ENCODE data around the gene HSPA1L. TPM values are rescaled to one million over a fixed set of nuclear protein-coding genes. Genes with fewer than 3 reads are reported as not detected.
"Not testable (repeated sequence)": the region's sequence is repeated elsewhere in the genome, so short reads cannot be mapped to it uniquely, and the experiment has no call there.

The HSPA1L gene
- total RNA-seq, 1 donor from 2014 or later, result 4.5 TPM

- DNase-seq, result no peak
These were observed 21.6 kb upstream of the HSPA1L start for GRCh38 chr6:31836474-31837368.

GRCh38 chr6:31836047-31836473 is 21.0 kb upstream of the HSPA1L start:
- no peak for DNase-seq

GRCh38 chr6:31834367-31835250 is 19.5 kb upstream of the HSPA1L start:
- DNase-seq, result peak; percentile 95

DNA sequence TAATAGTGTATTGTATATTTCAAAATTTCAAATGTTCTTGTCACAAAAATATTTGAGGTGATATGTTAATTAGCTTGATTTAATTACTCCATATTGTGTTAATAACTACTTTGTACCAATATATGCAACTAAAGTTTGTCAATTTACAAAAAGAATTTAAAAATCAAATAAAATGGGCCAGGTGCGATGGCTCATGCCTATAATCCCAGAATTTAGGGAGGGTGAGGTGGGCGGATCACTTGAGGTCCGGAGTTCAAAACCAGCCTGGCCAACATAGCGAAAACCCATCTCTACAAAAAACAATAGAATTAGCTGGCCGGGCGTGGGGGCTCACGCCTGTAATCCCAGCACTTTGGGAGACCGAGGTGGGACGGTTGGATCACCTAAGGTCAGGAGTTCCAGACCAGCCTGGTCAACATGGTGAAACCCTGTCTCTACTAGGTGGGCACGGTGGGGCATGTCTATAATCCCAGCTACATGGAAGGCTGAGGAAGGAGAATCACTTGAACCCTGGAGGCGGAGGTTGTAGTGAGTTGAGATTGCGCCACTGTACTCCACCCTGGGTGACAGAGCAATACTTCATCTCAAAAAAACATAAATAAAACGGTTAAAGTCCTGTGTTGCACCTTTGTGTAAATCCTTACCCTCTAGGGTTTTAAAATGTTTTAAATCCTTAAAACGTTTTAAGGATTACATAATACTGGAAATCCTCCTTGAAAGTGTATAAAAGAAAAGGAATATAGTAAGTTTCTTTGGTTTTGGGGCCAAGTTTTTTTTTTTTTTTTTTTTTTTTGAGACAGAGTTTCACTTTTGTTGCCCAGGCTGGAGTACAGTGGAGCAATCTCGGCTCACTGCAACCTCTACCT is 16.5 kb upstream of the HSPA1L start:
- DNase-seq, result no peak

- no peak for DNase-seq
These were observed 15.8 kb upstream of the HSPA1L start for GRCh38 chr6:31830886-31831335.

DNA sequence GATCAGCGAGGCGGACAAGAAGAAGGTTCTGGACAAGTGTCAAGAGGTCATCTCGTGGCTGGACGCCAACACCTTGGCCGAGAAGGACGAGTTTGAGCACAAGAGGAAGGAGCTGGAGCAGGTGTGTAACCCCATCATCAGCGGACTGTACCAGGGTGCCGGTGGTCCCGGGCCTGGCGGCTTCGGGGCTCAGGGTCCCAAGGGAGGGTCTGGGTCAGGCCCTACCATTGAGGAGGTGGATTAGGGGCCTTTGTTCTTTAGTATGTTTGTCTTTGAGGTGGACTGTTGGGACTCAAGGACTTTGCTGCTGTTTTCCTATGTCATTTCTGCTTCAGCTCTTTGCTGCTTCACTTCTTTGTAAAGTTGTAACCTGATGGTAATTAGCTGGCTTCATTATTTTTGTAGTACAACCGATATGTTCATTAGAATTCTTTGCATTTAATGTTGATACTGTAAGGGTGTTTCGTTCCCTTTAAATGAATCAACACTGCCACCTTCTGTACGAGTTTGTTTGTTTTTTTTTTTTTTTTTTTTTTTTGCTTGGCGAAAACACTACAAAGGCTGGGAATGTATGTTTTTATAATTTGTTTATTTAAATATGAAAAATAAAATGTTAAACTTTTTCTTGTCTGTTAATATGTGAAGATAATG is 14.7 kb upstream of the HSPA1L start:
- DNase-seq, result peak; percentile 83

GRCh38 chr6:31827286-31828079 is 12.4 kb upstream of the HSPA1L start, which contains the start of gene HSPA1B:
HSPA1B (plus strand) TSS chr6:31827738; CDS start chr6:31827951, 213 bp downstream.
- DNase-seq, result peak; percentile 100

DNA sequence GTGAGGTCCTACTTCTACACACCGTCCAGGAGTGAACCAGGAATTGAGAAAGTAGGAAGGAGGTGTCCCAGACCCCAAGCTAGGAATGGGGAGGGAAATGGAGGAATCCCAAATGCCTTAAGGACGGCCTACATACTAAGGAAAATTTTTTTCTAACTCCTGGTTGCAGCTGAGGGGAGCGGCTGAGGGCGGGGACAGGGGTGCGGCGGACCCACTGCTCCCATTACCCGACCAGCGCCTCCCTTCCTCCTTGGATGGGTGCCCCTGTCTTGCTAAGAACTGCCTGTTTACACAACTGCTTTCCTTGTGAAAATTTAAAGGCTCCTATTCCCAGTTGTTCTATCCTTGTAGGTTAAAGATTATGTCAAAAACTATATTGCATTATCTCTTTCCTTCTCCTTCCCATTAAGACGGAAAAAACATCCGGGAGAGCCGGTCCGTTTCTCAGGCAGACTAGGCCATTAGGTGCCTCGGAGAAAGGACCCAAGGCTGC is 11.8 kb upstream of the HSPA1L start:
- DNase-seq, result peak; percentile 94

GRCh38 chr6:31825553-31825952 is 10.5 kb upstream of the HSPA1L start:
- DNase-seq, result no peak

DNA sequence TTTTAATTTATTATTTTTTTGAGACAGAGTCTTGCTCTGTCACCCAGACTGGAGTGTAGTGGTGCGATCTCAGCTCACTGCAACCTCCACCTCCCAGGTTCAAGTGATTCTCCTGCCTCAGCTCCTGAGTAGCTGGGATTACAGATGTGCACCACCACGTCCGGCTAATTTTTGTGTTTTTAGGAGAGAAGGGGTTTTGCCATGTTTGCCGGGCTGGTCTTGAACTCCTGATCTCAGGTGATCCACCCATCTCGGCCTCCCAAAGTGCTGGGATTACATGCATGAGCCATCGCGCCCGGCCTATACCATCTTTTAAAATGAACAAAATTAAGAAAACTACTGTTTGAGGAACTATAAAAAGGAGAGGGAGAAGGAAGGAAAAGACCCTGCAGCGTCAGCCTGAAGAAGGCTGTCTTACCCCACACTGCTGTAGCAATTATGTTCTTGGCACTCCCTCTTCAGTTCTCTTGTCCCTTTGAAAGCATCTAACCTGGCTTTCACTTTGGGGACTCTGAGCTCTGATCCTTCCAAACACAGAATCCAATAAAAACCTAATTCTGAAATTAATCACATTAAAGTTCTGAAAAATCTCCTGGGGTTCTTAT is 8.6 kb upstream of the HSPA1L start:
- DNase-seq, result not testable (repeated sequence)

DNA sequence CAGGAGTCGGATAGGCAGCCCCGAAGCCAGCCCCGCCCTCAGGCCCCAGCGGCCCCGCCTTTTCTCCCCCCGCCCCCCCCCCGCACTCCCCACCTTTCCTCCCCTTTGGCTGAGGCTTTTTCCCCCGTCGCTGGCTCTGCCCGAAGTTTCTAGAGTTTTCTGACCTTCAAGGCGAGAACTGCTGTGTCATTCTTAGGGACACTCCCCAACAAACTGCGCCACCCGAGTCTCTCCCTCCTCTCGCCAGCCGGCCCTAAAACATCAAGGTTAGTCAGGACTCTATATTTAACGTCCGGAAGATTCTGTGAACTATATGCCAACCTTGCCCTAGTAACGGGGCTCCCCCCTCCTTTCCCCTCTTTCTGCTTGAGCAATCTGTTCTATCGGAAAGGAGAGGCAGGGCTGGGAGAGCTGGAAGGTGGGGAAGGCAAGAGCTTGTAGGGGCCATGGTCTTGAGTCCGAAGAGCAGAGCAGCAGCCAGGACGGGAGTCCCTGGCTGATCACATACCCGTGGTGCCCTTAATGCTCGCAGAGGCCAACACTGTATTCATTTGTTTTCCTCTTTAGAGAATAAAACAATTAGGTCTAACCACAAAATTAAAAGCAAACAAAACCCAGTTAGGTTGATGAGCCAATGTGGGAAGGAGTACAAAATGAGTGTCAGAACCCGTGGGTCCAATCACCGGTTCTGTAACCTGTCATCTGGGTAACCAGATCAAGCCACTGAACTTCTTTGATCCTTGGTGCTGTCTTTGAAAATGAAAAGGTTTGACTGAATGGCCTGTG is 7.1 kb upstream of the HSPA1L start:
- DNase-seq, result peak; percentile 78

- DNase-seq, result peak; percentile 65
These were observed 6.4 kb upstream of the HSPA1L start for GRCh38 chr6:31821301-31822035.

DNA sequence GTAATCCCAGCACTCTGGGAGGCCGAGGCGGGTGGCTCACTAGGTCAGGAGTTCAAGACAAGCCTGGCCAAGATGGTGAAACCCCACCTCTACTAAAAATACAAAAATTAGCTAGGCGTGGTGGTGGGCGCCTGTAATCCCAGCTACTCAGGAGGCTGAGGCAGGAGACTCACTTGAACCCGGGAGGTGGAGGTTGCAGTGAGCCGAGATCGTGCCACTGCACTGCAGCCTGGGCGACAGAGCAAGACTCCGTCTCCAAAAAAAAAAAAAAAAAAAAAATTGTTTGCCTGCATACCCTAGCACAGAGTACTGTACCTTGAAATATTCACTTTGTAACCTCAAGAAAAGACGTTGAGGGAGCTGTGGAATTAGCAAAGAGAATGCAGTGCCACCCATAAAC is 5.3 kb upstream of the HSPA1L start:
- not testable (repeated sequence) for DNase-seq

- no peak for DNase-seq
These were observed 4.8 kb upstream of the HSPA1L start for GRCh38 chr6:31819871-31820299.

DNA sequence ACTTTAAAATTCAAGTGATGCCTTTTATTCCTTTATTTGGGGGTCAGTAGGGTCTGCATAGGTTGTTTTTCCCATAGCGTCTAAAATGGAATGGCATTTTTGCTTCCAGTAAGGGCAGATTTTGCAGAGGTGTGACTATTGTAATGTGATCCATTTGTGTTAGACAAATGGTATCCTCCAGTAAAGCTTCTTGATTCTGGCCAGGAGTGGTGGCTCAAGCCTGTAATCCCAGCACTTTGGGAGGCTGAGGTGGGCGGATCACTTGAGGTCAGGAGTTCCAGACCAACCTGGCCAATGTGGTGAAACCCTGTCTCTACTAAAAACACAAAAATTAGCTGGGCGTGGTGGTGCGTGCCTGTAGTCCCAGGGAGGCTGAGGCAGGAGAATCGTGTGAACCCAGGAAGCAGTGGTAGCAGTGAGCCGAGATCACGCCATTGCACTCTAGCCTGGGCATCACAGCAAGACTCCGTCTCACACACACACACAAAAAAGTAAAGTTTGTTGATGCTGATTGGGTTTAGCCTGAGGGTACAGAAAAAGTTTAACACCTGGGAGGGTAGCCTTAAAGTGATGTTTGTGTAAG is 2.9 kb upstream of the HSPA1L start:
- DNase-seq, result not testable (repeated sequence)

DNA sequence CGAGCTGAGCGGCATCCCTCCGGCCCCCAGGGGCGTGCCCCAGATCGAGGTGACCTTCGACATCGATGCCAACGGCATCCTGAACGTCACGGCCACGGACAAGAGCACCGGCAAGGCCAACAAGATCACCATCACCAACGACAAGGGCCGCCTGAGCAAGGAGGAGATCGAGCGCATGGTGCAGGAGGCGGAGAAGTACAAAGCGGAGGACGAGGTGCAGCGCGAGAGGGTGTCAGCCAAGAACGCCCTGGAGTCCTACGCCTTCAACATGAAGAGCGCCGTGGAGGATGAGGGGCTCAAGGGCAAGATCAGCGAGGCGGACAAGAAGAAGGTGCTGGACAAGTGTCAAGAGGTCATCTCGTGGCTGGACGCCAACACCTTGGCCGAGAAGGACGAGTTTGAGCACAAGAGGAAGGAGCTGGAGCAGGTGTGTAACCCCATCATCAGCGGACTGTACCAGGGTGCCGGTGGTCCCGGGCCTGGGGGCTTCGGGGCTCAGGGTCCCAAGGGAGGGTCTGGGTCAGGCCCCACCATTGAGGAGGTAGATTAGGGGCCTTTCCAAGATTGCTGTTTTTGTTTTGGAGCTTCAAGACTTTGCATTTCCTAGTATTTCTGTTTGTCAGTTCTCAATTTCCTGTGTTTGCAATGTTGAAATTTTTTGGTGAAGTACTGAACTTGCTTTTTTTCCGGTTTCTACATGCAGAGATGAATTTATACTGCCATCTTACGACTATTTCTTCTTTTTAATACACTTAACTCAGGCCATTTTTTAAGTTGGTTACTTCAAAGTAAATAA is 2.2 kb upstream of the HSPA1L start:
- DNase-seq, result not testable (repeated sequence)

DNA sequence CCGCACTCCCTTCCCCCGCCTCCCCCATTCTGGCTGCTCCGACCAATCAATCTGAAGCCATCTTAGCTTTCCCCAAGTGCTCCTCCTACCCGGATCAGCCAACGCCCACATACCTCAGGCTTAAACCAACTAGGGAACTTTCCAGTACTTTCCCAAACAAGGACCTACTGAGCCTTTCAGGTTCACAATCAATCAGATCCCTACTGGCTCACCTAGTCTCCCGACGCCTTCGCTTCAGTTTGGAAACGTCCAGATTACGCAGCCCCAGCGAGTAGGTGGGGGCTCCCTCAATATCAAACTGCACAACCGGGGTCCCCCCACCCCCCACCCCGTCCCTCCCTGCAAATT is 432 bp downstream of the HSPA1L start:
- DNase-seq, result peak; percentile 99
